K562 (cell line): Measurements from ENCODE around the gene UTP14A. TPM values are rescaled to one million over a fixed set of nuclear protein-coding genes. Genes with fewer than 3 reads are reported as not detected.

ENCODE experiments used
- ATAC-seq: fragments of 200-7000 bp; cut with Tn5 transposase; 3 replicates; pipeline ENCODE4 v1.9.1; 2020; ENCODE audit warnings: moderate library complexity
- BruUV-seq: library from RNA; stranded (reverse); fragments of 400-500 nt; replicated peaks from 2 replicates; lab custom pipeline; 2021; lab: Mats Ljungman, UMichigan
- CTCF ChIA-PET: fragments of 300-600 bp; formaldehyde crosslinking; extraction: SDS; loops from one replicate; lab custom pipeline; 2021; ENCODE audit warnings: low intra/inter-chr PET ratio; lab: Yijun Ruan, JAX
- POLR2A ChIA-PET: fragments of 300-600, 350-650 bp; sonication (Branson Sonifier 250); formaldehyde crosslinking; extraction: SDS; loops from one replicate; lab custom pipeline; 2021; ENCODE audit warnings: antibody characterized with exemption, inconsistent platforms; lab: Yijun Ruan, JAX
- DNase-seq, 4 experiments: peaks; one replicate each; pipeline versions ENCODE4 v3.0.0 to v3.0.0-alpha.2; 2011 to 2018; ENCODE audit warnings: low spot score in 3 of 4, mixed read lengths in 3 of 4; ENCODE audit errors: extremely low read depth in 1 of 4
- FAIRE-seq: peaks from 2 replicates; lab custom pipeline; 2011; peaks lifted over from hg19 to GRCh38; lab: Jason Lieb, UNC
- H2AFZ ChIP-seq: 2 replicates; pipeline ENCODE4 v1.6.0; 2011; ENCODE audit warnings: low read depth, low read length, control low read depth, inconsistent platforms
- H3K27ac ChIP-seq: fragments of 200-600 bp; 3 replicates; pipeline ENCODE4 v1.8.0; 2011; ENCODE audit warnings: low read depth, mild to moderate bottlenecking, control low read depth, inconsistent platforms, low read length, moderate library complexity, mixed read lengths; ENCODE audit errors: extremely low read depth
- H3K27me3 ChIP-seq, 2 experiments: fragments of 300-600 bp in 1 of 2; 2 replicates in 1 of 2; 3 replicates in 1 of 2; pipeline versions ENCODE4 v1.6.0 to v1.8.0; 2011; ENCODE audit warnings: inconsistent platforms in 2 of 2, low read length in 2 of 2, mild to moderate bottlenecking in 1 of 2, mixed read lengths in 1 of 2, moderate library complexity in 1 of 2; ENCODE audit not compliant: control insufficient read depth in 2 of 2, insufficient read depth in 2 of 2
- H3K36me3 ChIP-seq: fragments of 300-600 bp; 3 replicates; pipeline ENCODE4 v1.8.0; 2011; ENCODE audit warnings: mild to moderate bottlenecking, low read length, inconsistent platforms; ENCODE audit not compliant: control insufficient read depth, insufficient read depth
- H3K4me1 ChIP-seq, 2 experiments: fragments of 200-600 bp in 1 of 2; replicated peaks in 1 of 2; 2 replicates in 1 of 2; 3 replicates in 1 of 2; pipeline versions ENCODE4 v1.5.1 to v1.8.0; 2011; ENCODE audit warnings: inconsistent platforms in 2 of 2, low read length in 2 of 2, mild to moderate bottlenecking in 1 of 2, mixed read lengths in 1 of 2, moderate library complexity in 1 of 2; ENCODE audit not compliant: control insufficient read depth in 2 of 2, insufficient read depth in 2 of 2
- H3K4me2 ChIP-seq: 2 replicates; pipeline ENCODE4 v1.6.1; 2011; ENCODE audit warnings: low read length, control low read depth, inconsistent platforms, mixed read lengths; ENCODE audit not compliant: insufficient read depth
- H3K4me3 ChIP-seq: fragments of 200-600 bp; sonication (generic), shearing (Covaris generic); 2 replicates; pipeline ENCODE4 v1.5.1; 2016; ENCODE audit warnings: control low read depth, inconsistent platforms
- H3K79me2 ChIP-seq: fragments of 200-600 bp; 3 replicates; pipeline ENCODE4 v1.8.0; 2011; ENCODE audit warnings: low read length, inconsistent platforms; ENCODE audit not compliant: control insufficient read depth, insufficient read depth
- H3K9ac ChIP-seq, 2 experiments: 2 replicates each; pipeline versions ENCODE4 v1.6.0 to v1.6.1; 2011; ENCODE audit warnings: low read depth in 2 of 2, low read length in 2 of 2, control low read depth in 1 of 2, inconsistent platforms in 1 of 2, mild to moderate bottlenecking in 1 of 2, mixed read lengths in 1 of 2; ENCODE audit not compliant: insufficient read depth in 1 of 2
- H3K9me1 ChIP-seq: one replicate; pipeline ENCODE4 v1.6.0; 2011; ENCODE audit warnings: inconsistent platforms, mild to moderate bottlenecking, low read length, moderate library complexity; ENCODE audit not compliant: control insufficient read depth, insufficient read depth
- H3K9me3 ChIP-seq: replicated peaks from 2 replicates; pipeline ENCODE4 v1.5.1; 2011; ENCODE audit warnings: low read depth, low read length, inconsistent platforms; ENCODE audit not compliant: control insufficient read depth, insufficient read depth
- H4K20me1 ChIP-seq: replicated peaks from 2 replicates; pipeline ENCODE4 v1.6.1; 2011; ENCODE audit warnings: low read length, inconsistent platforms, mixed read lengths; ENCODE audit not compliant: control insufficient read depth, insufficient read depth
- CHD1 ChIP-seq: fragments of 200-600 bp; sonication (generic); IDR thresholded peaks from one replicate; pipeline ENCODE4 v1.6.1; 2012; ENCODE audit warnings: mild to moderate bottlenecking, moderate library complexity, low read length, inconsistent platforms
- EHMT2 ChIP-seq: fragments of 450-650 bp; IDR thresholded peaks from 2 replicates; pipeline ENCODE4 v1.6.1; 2018; ENCODE audit warnings: antibody characterized with exemption
- FUS ChIP-seq: fragments of 200-400 bp; formaldehyde crosslinking; optimal IDR thresholded peaks from 2 replicates; pipeline ENCODE3; 2017; ENCODE audit warnings: low read depth, low read length
- HDAC3 ChIP-seq: fragments of 450-650 bp; IDR thresholded peaks from 2 replicates; pipeline ENCODE4 v1.6.1; 2018; ENCODE audit warnings: borderline replicate concordance, mild to moderate bottlenecking, moderate library complexity; ENCODE audit not compliant: partially characterized antibody
- KDM1A ChIP-seq, 2 experiments: fragments of 450-650 bp; IDR thresholded peaks; 2 replicates each; pipeline ENCODE4 v1.6.1; 2016; ENCODE audit warnings: mild to moderate bottlenecking in 2 of 2
- NCOA4 ChIP-seq: fragments of 450-650 bp; IDR thresholded peaks from 2 replicates; pipeline ENCODE4 v1.6.1; 2018; ENCODE audit warnings: mild to moderate bottlenecking; ENCODE audit not compliant: partially characterized antibody
- PRMT5 ChIP-seq: sonication (generic); formaldehyde crosslinking; IDR thresholded peaks from 2 replicates; pipeline ENCODE4 v1.5.0; 2020; ENCODE audit warnings: missing genetic modification reagents
- TAF7 ChIP-seq: fragments of 450-650 bp; IDR thresholded peaks from 2 replicates; pipeline ENCODE4 v1.6.1; 2016; ENCODE audit warnings: missing genetic modification characterization, missing compliant biosample characterization
- TEAD1 ChIP-seq, 2 experiments: fragments of 450-650 bp in 1 of 2; sonication (generic) in 1 of 2; formaldehyde crosslinking; IDR thresholded peaks; 2 replicates each; pipeline versions ENCODE4 v1.4.0 to v1.8.0; 2020 to 2022; ENCODE audit warnings: mild to moderate bottlenecking in 2 of 2, missing genetic modification reagents in 1 of 2
- YY1 ChIP-seq, 3 experiments: IDR thresholded peaks; 2 replicates each; pipeline ENCODE4 v1.6.1; 2011; ENCODE audit warnings: low read length in 2 of 3, mild to moderate bottlenecking in 2 of 3, moderate library complexity in 2 of 3, borderline replicate concordance in 1 of 3, control low read depth in 1 of 3, low read depth in 1 of 3; ENCODE audit not compliant: insufficient read depth in 3 of 3, insufficient replicate concordance in 2 of 3, control insufficient read depth in 1 of 3, insufficient read length in 1 of 3; ENCODE audit errors: extremely low read depth in 1 of 3
- ZBTB8A ChIP-seq: fragments of 450-650 bp; IDR thresholded peaks from 2 replicates; pipeline ENCODE4 v1.6.1; 2018; ENCODE audit warnings: mild to moderate bottlenecking, moderate library complexity; ENCODE audit not compliant: partially characterized antibody
- ZNF134 ChIP-seq: fragments of 250-450 bp; sonication (Bioruptor Pico); conservative IDR thresholded peaks from 2 replicates; pipeline ENCODE4 v1.4.0; 2020
- ZNF146 ChIP-seq: IDR thresholded peaks from one replicate; pipeline ENCODE4 v1.6.1; 2018; ENCODE audit warnings: missing compliant biosample characterization; ENCODE audit not compliant: unreplicated experiment
- ZNF347 ChIP-seq: fragments of 450-650 bp; formaldehyde crosslinking; IDR thresholded peaks from 2 replicates; pipeline ENCODE4 v1.4.0; 2020; ENCODE audit warnings: low read depth, mild to moderate bottlenecking, moderate library complexity
- WGBS: fragments of 100-300 bp; shearing (Covaris generic); methylation state at CpG from one replicate; pipeline ENCODE4 v1.1.6; 2016; ENCODE audit warnings: low coverage, mixed read lengths; ENCODE audit not compliant: insufficient coverage; ENCODE audit errors: missing lambda C conversion rate; 5-methylcytosine and 5-hydroxymethylcytosine counted together
- in situ Hi-C: fragments of 300-500 bp; cut with MboI; formaldehyde crosslinking; loops from 4 replicates; pipeline ENCODE4 v1.15.0; 2018; ENCODE audit warnings: inconsistent platforms, mixed read lengths
- intact Hi-C: fragments of 100-400 bp; cut with micrococcal nuclease; formaldehyde crosslinking; loops from 2 replicates; pipeline ENCODE4 v1.14.2; 2022
- polyA plus RNA-seq, 8 experiments: library from polyadenylated mRNA; depleted of rRNA in 4 of 8; stranded (reverse) in 5 of 8; unstranded in 3 of 8; fragments of >200 nt; fragmentation: Nextera tagmentation in 2 of 8; fragmentation: Illumina TruSeq in 1 of 8; extraction: Ambion mirVana in 2 of 8; extraction: Trizol in 1 of 8; gene quantifications; 2 replicates each; pipeline versions ENCODE4 v1.2.1 to v1.2.3, GENCODE V29; 2011 to 2014; ENCODE audit warnings: inconsistent platforms in 1 of 8, missing spikeins in 1 of 8
- total RNA-seq, 7 experiments: library from RNA; depleted of rRNA in 6 of 7; stranded (reverse); fragments of >200 nt in 6 of 7; fragmentation: Illumina TruSeq in 2 of 7; extraction: Trizol in 2 of 7; gene quantifications; 2 replicates each; pipeline versions ENCODE4 v1.2.1 to v1.2.3, GENCODE V29; 2011 to 2021; ENCODE audit warnings: low replicate concordance in 1 of 7
- TF ChIP-seq, protein P1 (sequence below): fragments of 450-650 bp; formaldehyde crosslinking; IDR thresholded peaks from 2 replicates; pipeline ENCODE4 v1.4.0; 2022; ENCODE audit warnings: missing genetic modification characterization
- TF ChIP-seq, protein P2 (sequence below): sonication (generic); formaldehyde crosslinking; IDR thresholded peaks from 2 replicates; pipeline ENCODE4 v1.9.0; 2022; ENCODE audit warnings: mild to moderate bottlenecking, missing genetic modification reagents
- TF ChIP-seq, protein P3 (sequence below), 2 experiments: IDR thresholded peaks; 2 replicates each; pipeline ENCODE4 v1.6.1; 2011; ENCODE audit warnings: borderline replicate concordance in 1 of 2, control low read depth in 1 of 2, low read depth in 1 of 2, low read length in 1 of 2, mild to moderate bottlenecking in 1 of 2, mixed read lengths in 1 of 2, moderate library complexity in 1 of 2; ENCODE audit not compliant: insufficient read depth in 1 of 2, insufficient read length in 1 of 2, poor library complexity in 1 of 2, severe bottlenecking in 1 of 2; ENCODE audit errors: extremely low read depth in 1 of 2

UTP14A gene
- total and polyA plus RNA-seq, 9 of the 15 experiments (the other 6 are each of a cell fraction or from before 2014, with no cell fraction given) = 30.5 to 91.0 (median 64.1) TPM

DNA sequence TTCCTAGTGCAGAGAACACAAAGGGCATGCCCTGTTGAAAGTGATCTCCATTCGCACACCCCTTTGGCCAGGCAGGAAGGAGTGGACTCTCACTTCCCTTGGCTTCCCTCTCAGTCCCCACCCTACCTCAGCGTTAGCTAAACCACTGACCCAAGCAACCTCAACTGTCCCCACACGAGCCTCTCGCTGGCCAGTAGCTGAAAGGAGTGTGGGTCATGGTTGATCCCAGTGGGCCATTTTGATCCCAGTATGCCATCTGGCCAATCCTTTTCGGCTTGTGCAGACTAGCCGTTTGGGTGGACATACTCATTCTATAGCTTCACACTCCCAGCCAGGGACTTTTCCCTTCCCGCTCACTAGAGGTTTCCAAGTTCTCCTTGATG lies 52.1 kb downstream of the UTP14A start:
- POLR2A ChIA-PET = interaction anchor here (0.6 to 1.5 kb wide), 4 partner anchors 11 to 822 kb away, joined by 3 to 11 read pairs (median 4); no protein-coding TSS in a partner anchor
- H3K4me3 ChIP-seq = 0 out of 2 replicates have a peak overlapping the region, but pooled peaks have one; percentile 37

More for the DNA sequence above, 52.1 kb downstream of the UTP14A start:
- in situ Hi-C loops = no loop called here
- Histone ChIP-seq H3K27me3 (no peaks in the 10 kb centered on the region), H3K9me3 (no peaks in the 10 kb centered on the region), H3K4me2 (peak overlapping the region; percentile 82), H3K9ac (peak overlapping the region; percentile 76 to 83), H2AFZ (peak overlapping the region; percentile 97), H4K20me1 (no peaks in the 10 kb centered on the region), H3K9me1 (no peaks in the 10 kb centered on the region), H3K79me2 (peaks cover 9% of the 10 kb centered on the region; the same call in 2 of the 3 replicates), H3K27ac (peak overlapping the region; percentile 94), H3K4me1 (peaks cover 39 to 45% of the 10 kb centered on the region in 2 experiments), H3K36me3 (no peaks in the 10 kb centered on the region)
- no TSS peak for BruUV-seq
- intact Hi-C loops = no loop called here
- ATAC-seq (no peak), FAIRE-seq (peak; percentile 52), DNase-seq (no peak)
- 51% methylated on average over 7 of the region's 7 CpGs for WGBS
- CTCF ChIA-PET = no interaction called here
- TF ChIP-seq ZBTB8A (no peak), EHMT2 (peak; percentile 15; the same call in 1 of the 2 replicates), ZNF347 (CRISPR knock-in tag) (no peak), TEAD1 (CRISPR knock-in tag; IDR thresholded peaks at IDR 0.05) (no peak), FUS (no peak), ZNF134 (CRISPR knock-in tag) (no peak), TAF7 (tag) (no peak), ZNF146 (CRISPR knock-in tag) (no peak), KDM1A (IDR thresholded peaks at IDR 0.05) (no peak), NCOA4 (no peak), PRMT5 (CRISPR knock-in tag) (no peak), CHD1 (no peak), YY1 (IDR thresholded peaks at IDR 0.05; ENCODE audit: borderline replicate concordance in 1 of 3, control insufficient read depth in 1 of 3, extremely low read depth in 1 of 3, insufficient read depth in 3 of 3, insufficient read length in 1 of 3, insufficient replicate concordance in 2 of 3, low read depth in 1 of 3, low read length in 2 of 3) (no peak), HDAC3 (no peak)
- TF ChIP-seq, protein P1, sequence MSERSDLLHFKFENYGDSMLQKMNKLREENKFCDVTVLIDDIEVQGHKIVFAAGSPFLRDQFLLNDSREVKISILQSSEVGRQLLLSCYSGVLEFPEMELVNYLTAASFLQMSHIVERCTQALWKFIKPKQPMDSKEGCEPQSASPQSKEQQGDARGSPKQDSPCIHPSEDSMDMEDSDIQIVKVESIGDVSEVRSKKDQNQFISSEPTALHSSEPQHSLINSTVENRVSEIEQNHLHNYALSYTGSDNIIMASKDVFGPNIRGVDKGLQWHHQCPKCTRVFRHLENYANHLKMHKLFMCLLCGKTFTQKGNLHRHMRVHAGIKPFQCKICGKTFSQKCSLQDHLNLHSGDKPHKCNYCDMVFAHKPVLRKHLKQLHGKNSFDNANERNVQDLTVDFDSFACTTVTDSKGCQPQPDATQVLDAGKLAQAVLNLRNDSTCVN (CRISPR knock-in tag) = no peak
- TF ChIP-seq, protein P2, sequence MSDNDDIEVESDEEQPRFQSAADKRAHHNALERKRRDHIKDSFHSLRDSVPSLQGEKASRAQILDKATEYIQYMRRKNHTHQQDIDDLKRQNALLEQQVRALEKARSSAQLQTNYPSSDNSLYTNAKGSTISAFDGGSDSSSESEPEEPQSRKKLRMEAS (CRISPR knock-in tag) = no peak
- TF ChIP-seq, protein P3, sequence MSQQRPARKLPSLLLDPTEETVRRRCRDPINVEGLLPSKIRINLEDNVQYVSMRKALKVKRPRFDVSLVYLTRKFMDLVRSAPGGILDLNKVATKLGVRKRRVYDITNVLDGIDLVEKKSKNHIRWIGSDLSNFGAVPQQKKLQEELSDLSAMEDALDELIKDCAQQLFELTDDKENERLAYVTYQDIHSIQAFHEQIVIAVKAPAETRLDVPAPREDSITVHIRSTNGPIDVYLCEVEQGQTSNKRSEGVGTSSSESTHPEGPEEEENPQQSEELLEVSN (IDR thresholded peaks at IDR 0.05; ENCODE audit: borderline replicate concordance in 1 of 2, extremely low read depth in 1 of 2, insufficient read depth in 1 of 2, insufficient read length in 1 of 2, low read depth in 1 of 2, low read length in 1 of 2, poor library complexity in 1 of 2, severe bottlenecking in 1 of 2) = peak in 1 of 2 experiments; percentile 12
